HG03103 (cell line): ENCODE data around the gene SEMG2.

ENCODE experiments used
- ATAC-seq: cut with Tn5 transposase; IDR thresholded peaks from one replicate; pipeline ENCODE4 v1.9.1; 2021; ENCODE audit warnings: low read depth; ENCODE audit not compliant: unreplicated experiment

SEMG2 gene, protein sequence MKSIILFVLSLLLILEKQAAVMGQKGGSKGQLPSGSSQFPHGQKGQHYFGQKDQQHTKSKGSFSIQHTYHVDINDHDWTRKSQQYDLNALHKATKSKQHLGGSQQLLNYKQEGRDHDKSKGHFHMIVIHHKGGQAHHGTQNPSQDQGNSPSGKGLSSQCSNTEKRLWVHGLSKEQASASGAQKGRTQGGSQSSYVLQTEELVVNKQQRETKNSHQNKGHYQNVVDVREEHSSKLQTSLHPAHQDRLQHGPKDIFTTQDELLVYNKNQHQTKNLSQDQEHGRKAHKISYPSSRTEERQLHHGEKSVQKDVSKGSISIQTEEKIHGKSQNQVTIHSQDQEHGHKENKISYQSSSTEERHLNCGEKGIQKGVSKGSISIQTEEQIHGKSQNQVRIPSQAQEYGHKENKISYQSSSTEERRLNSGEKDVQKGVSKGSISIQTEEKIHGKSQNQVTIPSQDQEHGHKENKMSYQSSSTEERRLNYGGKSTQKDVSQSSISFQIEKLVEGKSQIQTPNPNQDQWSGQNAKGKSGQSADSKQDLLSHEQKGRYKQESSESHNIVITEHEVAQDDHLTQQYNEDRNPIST

DNA sequence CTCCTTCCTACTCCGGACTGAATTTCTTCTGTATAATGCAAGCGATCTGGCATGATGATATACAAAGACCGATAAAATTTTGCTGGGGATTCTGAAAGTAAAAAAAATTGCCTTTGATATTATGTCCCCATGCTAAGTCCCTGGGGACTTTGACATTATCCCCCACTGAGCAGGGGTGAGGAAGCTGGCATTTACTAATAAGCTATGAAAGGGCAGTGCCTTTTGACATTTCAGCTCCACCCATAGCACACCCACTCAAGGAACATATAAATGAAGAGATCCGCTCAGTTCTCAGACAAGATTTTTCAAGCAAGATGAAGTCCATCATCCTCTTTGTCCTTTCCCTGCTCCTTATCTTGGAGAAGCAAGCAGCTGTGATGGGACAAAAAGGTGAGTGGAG, at the start of gene SEMG2:
Gene SEMG2, plus strand, starts transcription at position 298 of the 400 bp plus-strand sequence. Its CDS starts 17 bp downstream, at position 315.
- ATAC-seq, result no peak

DNA sequence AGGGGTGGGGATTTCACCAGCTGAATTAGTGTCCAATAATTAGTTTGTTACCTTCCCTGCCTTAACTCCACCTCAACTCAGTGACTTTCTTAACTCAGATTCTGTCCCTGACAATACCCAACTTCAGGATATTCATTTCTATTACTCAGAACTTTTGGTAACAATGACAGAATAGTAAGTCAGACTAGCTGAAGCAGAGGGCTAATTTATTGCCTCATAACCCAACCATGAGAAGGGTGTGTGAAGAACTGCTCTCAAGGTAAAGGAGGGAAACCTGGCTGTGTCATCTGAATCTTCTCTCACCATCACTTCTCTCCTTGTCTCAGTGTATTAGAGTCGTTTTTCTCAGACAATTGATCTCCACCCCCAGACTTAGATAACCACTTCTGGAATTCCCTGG, 47.7 kb upstream of the SEMG2 start:
- ATAC-seq, result no peak

DNA sequence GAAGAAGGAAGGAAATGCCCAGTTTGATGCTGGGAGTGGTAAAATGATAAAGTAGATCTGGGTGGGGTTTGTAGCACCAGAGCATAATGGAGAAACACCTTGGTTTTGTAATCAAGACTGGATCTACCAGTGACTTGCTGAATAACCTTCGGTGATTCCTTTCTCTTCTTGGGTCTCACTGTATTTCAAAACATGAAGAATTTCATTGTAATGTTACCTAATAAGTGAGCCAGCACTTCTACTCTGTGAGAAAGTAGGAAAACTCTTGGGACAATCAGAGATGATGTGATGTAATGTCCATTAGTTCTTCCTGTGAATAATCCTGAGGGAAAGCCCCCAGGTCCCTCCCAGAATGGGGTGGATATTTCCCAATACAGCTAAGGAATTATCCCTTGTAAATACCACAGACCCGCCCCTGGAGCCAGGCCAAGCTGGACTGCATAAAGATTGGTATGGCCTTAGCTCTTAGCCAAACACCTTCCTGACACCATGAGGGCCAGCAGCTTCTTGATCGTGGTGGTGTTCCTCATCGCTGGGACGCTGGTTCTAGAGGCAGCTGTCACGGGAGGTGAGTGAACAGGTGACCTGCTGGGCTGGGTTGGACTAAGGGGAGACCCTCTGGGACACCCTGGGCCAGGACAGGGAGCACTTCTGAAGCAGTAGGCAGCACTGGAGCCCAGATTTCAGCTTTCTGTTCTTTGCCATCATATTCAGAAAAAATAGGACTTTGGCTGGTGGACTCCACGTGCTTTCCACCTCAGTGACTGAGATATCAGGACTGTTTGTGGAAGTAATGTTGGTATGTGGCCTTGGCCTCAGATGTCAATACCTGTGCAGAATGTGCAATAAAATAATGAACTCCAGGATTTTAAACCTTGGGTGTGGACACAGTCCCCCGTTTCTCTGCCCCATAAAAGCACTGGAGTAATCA, 46.5 kb upstream of the SEMG2 start, which contains the start of gene PI3:
Gene PI3, plus strand, starts transcription at position 469 of the 931 bp plus-strand sequence. Its CDS starts 21 bp downstream, at position 490.
- no peak for ATAC-seq

GRCh38 chr20:45176526-45177267, 44.5 kb upstream of the SEMG2 start:
- no peak for ATAC-seq

DNA sequence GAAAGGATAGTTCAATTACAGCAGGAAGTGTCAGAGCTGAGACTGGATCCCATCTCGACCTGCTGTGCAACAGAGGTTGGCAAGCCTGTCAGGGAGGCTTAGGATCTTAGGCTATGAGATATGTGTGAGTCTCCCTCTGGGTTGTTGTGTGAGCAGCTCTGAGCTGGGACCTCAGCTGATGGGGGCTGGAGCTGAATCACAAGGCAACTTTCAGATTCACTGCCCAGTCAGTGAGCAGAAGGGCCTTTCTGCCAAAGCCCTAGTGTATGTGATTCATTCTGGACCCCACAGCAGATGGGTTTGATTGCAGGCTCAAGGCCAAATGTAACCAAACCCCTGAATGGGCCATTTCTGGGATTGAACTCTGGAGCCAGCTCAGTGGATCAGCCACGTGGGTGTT, 42.0 kb upstream of the SEMG2 start:
- no peak for ATAC-seq

DNA sequence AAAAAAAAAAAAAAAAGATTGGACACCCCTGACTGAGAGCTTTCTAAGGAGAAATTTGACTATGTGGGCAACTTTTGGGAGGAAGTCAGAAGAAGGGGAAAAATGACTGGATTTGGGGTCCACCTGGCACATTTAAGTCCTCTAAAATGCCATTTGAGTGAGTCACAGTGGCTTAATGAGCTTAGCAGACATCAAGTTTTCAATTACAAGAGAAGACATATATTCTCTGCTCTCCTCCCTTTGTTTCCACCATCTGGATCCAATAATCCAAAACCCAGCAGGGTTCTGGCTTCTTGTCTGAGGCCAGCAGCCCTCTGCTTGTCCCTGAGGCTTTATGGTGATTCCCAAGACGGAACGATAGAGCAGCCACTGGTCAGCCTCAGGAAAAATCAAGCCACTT, 39.5 kb upstream of the SEMG2 start:
- ATAC-seq, result no peak

- ATAC-seq, result no peak
Measured at GRCh38 chr20:45183084-45183483, 38.1 kb upstream of the SEMG2 start.

DNA sequence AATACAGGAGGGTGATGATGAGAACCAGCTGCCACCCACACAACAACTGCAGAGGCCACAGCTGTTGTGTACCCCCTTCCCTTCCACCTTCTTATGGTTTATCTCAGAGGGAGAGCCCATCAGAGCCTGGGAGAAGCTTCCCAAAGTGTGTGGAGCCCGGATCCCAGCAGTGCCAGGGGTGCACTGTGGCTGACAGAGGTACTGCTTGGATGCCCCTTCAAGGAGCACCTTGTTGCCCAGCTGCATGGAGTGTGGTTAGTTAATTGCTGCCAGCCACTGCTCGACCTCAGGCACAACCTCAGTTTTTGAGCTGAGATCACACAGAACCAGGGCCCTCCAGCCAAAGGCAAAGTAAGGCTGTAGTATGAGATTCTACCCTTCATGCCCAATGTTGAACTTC, 33.5 kb upstream of the SEMG2 start:
- no peak for ATAC-seq

GRCh38 chr20:45189067-45189609, 32.0 kb upstream of the SEMG2 start:
- no peak for ATAC-seq

DNA sequence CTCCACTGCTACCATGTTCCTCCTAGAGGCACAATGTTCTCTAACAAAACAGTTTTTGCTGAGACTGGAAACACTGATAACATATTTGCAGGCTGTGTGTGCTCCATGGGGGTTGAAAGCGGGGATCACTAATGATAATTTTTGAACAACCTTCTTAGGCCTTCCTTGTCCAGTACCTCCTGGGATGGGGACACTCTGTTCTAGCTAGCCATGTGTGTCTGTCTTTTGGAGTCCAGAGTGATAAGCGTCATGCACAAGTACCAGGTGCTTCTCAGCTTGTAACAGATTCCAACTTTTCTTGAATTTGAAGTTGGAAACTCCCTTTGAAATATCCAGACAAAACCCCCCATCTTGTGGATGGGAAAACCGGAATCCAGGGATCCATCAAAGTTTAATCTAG, 31.3 kb upstream of the SEMG2 start:
- no peak for ATAC-seq

GRCh38 chr20:45191926-45192325, 29.2 kb upstream of the SEMG2 start:
- no peak for ATAC-seq

DNA sequence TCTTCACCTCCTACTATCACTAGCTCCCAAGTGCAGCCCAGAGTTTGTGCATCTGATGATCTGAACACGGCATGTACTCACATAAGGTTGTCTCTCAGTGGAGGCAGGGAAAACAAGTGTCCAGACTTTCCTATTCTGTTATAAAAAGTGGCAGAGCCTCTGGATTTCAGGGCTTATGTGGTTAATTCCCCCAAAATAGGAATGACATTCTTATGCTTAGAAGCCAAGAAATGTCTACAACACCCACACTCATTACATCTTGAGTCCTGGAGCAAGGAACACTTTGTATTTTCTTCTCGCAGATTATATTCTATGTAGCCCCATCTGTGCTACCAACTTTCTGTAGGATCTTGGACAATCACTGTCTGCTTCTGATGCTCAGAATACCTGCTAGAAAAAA, 27.8 kb upstream of the SEMG2 start:
- no peak for ATAC-seq

- ATAC-seq, result no peak
Measured at GRCh38 chr20:45206725-45207124, 14.4 kb upstream of the SEMG2 start, which contains the start of gene SEMG1. Gene SEMG1, plus strand, starts transcription at chr20:45207033. Its CDS starts 21 bp downstream, at chr20:45207054.

GRCh38 chr20:45209924-45210323, 11.2 kb upstream of the SEMG2 start:
- no peak for ATAC-seq

DNA sequence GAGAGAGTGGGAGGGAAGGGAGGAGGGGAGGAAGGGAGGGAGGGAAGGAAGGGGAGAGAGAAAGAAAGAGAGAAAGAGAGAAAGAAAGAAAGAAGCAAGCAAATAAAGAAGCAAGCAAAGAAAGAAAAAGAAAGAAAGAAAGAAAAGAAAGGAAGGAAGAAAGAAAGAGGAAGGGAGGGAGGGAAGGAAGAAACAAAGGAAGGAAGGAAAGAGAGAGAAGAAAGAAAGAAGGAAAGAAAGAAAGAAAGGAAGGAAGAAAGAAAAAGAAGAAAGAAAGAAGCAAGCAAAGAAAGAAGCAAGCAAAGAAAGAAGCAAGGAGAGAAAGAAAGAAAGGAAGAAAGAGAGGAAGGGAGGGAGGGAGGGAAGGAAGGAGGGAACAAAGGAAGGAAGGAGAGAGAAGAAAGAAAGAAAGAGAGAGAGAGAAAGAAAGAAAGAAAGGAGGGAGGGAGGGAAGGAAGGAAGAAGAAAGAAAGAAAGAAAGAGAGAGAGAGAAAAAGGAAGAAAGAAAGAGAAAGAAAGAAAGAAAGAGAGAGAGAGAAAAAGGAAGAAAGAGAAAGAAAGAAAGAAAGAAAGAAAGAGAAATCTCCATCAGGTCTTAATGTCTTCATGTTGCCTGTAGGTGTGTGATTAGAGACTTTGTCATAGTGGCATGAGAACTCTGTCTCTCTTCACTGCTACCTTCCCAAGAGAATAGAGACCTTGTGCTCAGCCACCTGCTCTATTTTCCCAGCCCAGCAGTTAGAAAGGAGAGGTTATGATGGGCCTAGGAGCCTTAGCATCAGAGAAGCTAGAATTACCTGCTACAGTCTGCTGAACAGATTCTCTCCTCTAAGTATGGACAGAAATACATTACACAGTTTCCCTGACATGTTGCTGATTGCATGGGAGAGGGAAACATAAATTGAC, 9.4 kb upstream of the SEMG2 start:
- ATAC-seq, result no peak

DNA sequence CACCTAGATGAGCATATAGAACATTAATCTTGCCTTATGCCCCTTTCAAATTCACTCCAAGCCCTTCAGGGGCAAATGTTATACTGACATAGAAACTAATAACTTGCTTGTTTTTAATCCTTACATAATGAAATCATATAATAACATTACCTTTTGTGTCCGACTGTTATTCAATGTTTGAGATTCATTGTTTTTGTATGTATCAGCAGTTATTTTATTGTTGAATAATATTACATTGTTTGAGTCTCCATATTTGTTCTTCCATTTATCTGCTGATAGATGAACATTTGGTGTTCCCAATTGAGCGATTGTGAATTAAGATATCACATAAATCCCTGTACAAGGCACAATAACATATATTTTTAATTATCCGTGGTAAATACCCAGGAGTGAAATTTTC, 8.3 kb upstream of the SEMG2 start:
- ATAC-seq, result no peak

DNA sequence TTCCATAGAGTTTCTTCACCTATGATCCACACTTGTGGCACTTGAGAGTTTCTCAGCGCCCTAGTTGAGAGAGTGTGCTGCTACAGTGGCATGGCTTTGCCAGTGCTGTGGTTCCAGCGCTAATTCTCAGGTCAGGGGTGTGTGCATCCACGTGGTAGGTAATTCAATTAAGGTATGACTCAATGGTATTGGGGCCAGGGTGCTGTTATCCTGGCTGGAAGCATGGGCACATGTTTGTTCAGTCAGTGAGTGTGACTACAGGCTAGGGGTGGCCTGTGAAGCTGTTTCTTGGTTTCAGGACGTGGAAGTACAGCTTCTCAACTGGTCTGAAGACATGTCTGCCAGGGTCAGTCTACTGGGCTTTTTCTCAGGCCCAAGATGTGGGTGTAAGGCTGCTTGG, 3.0 kb upstream of the SEMG2 start:
- ATAC-seq, result no peak

DNA sequence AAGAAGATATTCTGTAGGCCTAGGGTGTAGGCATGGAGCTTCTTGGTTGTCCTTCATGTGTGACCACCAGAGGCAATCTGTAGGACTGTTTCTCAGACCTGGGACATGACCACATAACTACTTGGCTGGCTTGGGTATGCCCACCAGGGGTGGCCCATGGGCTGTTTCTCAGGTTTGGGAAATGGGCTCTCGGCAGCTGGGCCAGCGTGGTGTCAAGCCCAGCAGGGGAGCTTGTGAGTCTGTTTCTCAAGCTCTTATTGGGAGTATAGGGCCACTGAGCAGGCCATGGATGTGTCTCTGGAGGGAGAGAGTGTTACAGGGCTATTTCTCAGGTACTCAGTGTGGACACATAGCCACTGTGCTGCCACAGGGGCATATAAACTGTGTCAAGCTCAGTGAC, 2.5 kb upstream of the SEMG2 start:
- ATAC-seq, result no peak

DNA sequence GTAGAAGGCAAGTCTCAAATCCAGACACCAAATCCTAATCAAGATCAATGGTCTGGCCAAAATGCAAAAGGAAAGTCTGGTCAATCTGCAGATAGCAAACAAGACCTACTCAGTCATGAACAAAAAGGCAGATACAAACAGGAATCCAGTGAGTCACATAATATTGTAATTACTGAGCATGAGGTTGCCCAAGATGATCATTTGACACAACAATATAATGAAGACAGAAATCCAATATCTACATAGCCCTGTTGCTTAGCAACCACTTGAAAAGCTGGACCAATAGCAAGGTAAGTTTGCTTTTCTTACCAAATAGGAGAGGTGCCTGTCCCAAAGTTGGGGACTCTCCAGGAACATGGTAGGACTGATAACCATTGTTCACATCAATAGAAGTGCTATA, 2.0 kb downstream of the SEMG2 start:
- ATAC-seq, result no peak
